ENCODE measurements around the gene ZBTB49. TPM values are rescaled to one million over a fixed set of nuclear protein-coding genes. Genes with fewer than 3 reads are reported as not detected.
A peak's percentile ranks its signal among the peaks of the same experiment; 100 is the strongest.

Gene ZBTB49
- total and polyA plus RNA-seq, 2 of the 13 experiments (the other 11 are each of a cell fraction or from before 2014, with no cell fraction given), result 3.3 to 4.3 TPM

GRCh38 chr4:4260185-4260751 is 29.8 kb upstream of the ZBTB49 start (continued):
- no peak for TF ChIP-seq ZNF512B (CRISPR knock-in tag; IDR thresholded peaks at IDR 0.05; ENCODE audit: borderline replicate concordance)
- no peak for TF ChIP-seq ZNF891 (CRISPR knock-in tag; IDR thresholded peaks at IDR 0.05)
- TF ChIP-seq ZNF44 (CRISPR knock-in tag; IDR thresholded peaks at IDR 0.05), result no peak
- TF ChIP-seq HMGXB4 (CRISPR knock-in tag; IDR thresholded peaks at IDR 0.05; ENCODE audit: borderline replicate concordance in 1 of 2, low read depth in 1 of 2), result 0 out of 4 replicates have a peak, but pooled peaks of 1 of the 2 experiments have one; percentile 32
- no peak for TF ChIP-seq GPBP1L1 (CRISPR knock-in tag; IDR thresholded peaks at IDR 0.05)
- TF ChIP-seq ZKSCAN1 (IDR thresholded peaks at IDR 0.05; ENCODE audit: low read length), result no peak
- no peak for TF ChIP-seq TEF (CRISPR knock-in tag; IDR thresholded peaks at IDR 0.05)
- TF ChIP-seq, protein P1, sequence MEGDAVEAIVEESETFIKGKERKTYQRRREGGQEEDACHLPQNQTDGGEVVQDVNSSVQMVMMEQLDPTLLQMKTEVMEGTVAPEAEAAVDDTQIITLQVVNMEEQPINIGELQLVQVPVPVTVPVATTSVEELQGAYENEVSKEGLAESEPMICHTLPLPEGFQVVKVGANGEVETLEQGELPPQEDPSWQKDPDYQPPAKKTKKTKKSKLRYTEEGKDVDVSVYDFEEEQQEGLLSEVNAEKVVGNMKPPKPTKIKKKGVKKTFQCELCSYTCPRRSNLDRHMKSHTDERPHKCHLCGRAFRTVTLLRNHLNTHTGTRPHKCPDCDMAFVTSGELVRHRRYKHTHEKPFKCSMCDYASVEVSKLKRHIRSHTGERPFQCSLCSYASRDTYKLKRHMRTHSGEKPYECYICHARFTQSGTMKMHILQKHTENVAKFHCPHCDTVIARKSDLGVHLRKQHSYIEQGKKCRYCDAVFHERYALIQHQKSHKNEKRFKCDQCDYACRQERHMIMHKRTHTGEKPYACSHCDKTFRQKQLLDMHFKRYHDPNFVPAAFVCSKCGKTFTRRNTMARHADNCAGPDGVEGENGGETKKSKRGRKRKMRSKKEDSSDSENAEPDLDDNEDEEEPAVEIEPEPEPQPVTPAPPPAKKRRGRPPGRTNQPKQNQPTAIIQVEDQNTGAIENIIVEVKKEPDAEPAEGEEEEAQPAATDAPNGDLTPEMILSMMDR (CRISPR knock-in tag; IDR thresholded peaks at IDR 0.05), result peak; percentile 70
- TF ChIP-seq GABPA (IDR thresholded peaks at IDR 0.05; ENCODE audit: low read depth, low read length), result no peak
- TF ChIP-seq GABPA (CRISPR knock-in tag; IDR thresholded peaks at IDR 0.05; ENCODE audit: low read depth), result no peak
- TF ChIP-seq ZNF350 (CRISPR knock-in tag; IDR thresholded peaks at IDR 0.05; ENCODE audit: borderline replicate concordance, low read depth), result no peak
- TF ChIP-seq TAF15 (IDR thresholded peaks at IDR 0.05; ENCODE audit: low read depth, low read length, poor library complexity, severe bottlenecking), result no peak
- TF ChIP-seq AGO1 (IDR thresholded peaks at IDR 0.05; ENCODE audit: low read depth, low read length, poor library complexity, severe bottlenecking), result no peak
- TF ChIP-seq HES4 (CRISPR knock-in tag; IDR thresholded peaks at IDR 0.05; ENCODE audit: borderline replicate concordance), result no peak
- no peak for TF ChIP-seq CBX5 (CRISPR knock-in tag; IDR thresholded peaks at IDR 0.05; ENCODE audit: borderline replicate concordance)
- TF ChIP-seq ZNF629 (CRISPR knock-in tag; conservative IDR thresholded peaks at IDR 0.05), result 0 out of 2 replicates have a peak, but pooled peaks have one; percentile 21
- TF ChIP-seq ZNF737 (CRISPR knock-in tag; IDR thresholded peaks at IDR 0.05; ENCODE audit: borderline replicate concordance), result no peak
- peak; percentile 5; the same call in 1 of the 2 replicates for TF ChIP-seq KDM5A (IDR thresholded peaks at IDR 0.05; ENCODE audit: borderline replicate concordance, low read length)
- peak; percentile 47; the same call in 1 of the 2 replicates for TF ChIP-seq ZMYM2 (CRISPR knock-in tag; IDR thresholded peaks at IDR 0.05)
- TF ChIP-seq ZNF121 (CRISPR knock-in tag; IDR thresholded peaks at IDR 0.05), result peak; percentile 93
- no peak for TF ChIP-seq GZF1 (CRISPR knock-in tag; IDR thresholded peaks at IDR 0.05)
